NCI-H1417 treated with DMSO at 0.1 percent for 48 hours (cell line): ENCODE data around the gene HSDL1.

Experiments
- DNase-seq: peaks from one replicate; lab custom pipeline; 2025; lab: John Stamatoyannopoulos, UW

The HSDL1 gene

GRCh38 chr16:84107921-84108320, 37.1 kb downstream of the HSDL1 start:
- DNase-seq, result no peak

GRCh38 chr16:84105948-84106740, 38.8 kb downstream of the HSDL1 start:
- DNase-seq, result no peak

DNA sequence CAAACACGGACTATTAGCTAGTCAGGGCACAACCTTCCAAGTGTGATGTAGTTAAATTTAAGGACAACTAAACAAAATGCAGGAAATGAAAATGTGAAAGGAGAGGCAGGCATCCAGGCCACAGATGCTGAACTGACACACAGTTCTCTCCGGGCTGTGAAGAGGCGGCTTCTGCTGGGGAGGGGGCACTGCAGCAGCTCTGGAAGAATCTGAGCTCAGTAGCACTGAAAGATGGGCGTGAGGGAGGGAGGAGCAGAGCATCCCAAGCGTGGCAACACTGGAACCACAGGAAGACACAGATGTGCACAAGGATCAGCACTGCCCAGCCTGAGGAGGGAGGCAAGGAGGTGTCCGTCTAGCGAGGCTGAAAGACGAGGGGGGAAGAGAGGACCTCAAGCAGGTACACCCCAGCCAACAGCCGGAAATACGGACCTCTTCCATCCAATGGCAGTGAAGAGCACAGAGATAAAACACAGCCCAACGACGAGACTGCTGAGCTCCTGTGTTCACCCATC, 39.6 kb downstream of the HSDL1 start:
- DNase-seq, result no peak

DNA sequence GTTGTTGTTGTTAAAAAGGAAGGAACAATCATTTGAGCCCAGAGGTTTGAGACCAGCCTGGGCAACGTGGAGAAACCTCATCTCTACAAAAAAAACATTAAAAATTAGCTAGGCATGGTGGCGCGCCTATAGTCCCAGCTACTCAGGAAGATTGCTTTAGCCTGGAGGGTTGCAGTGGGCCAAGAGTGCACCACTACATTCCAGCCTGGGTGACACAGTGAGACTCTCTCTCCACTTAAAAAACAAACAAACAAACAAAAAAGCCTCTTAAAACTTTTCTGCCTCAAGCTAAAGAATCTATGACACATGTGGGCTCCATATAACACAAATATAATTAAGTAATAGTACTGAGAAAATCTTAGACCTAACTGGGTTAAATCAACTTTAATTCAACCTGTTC, 40.7 kb downstream of the HSDL1 start:
- DNase-seq, result no peak

- no peak for DNase-seq
Observed at GRCh38 chr16:84103678-84104077, 41.3 kb downstream of the HSDL1 start.

DNA sequence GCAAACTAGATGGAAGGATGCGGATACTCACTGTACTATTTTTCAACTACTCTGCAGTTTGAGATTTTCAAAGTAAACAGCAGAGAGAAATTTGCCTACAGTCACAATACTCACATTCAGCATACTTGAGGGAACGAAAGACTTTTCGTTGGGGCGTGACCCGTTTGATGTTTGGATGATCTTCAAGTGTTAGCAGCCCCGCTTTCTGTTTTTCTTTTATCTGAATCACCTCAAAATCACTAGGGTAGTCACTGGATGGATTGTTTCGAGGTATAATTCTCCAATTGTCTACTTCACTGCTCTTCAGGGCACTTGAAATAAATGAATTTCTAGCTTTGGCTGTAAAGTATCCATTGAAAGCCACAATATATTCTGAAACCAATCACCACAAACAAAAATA, 46.0 kb downstream of the HSDL1 start:
- DNase-seq, result no peak

DNA sequence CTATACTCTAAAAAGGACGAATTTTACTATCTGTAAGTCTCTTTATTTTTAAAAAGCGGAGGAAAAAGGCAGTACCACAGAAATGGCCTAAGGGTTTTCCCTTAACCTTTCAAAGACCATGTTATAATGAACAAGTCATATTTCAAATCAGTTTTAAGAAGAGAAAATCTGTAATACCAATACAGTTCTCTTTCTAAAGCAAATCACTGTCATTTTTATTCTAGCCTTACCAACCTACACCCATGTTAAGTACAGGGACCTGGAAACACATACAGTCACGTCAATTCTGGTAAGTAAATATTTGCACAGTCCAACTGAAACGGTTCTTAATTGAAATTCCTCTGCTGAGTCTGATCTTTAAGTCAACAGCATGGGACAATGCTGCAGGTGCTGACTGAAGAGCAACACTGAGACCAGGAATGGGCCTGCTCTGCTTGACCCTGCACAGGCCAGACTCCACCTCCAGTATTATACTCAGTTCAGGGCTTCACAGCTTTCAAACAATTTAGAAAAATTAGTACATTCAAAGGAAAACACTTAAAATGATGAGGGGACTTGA, 48.5 kb downstream of the HSDL1 start:
- DNase-seq, result no peak

GRCh38 chr16:84095466-84095865, 49.5 kb downstream of the HSDL1 start:
- no peak for DNase-seq

- DNase-seq, result no peak
Observed at GRCh38 chr16:84093879-84094270, 51.1 kb downstream of the HSDL1 start.

DNA sequence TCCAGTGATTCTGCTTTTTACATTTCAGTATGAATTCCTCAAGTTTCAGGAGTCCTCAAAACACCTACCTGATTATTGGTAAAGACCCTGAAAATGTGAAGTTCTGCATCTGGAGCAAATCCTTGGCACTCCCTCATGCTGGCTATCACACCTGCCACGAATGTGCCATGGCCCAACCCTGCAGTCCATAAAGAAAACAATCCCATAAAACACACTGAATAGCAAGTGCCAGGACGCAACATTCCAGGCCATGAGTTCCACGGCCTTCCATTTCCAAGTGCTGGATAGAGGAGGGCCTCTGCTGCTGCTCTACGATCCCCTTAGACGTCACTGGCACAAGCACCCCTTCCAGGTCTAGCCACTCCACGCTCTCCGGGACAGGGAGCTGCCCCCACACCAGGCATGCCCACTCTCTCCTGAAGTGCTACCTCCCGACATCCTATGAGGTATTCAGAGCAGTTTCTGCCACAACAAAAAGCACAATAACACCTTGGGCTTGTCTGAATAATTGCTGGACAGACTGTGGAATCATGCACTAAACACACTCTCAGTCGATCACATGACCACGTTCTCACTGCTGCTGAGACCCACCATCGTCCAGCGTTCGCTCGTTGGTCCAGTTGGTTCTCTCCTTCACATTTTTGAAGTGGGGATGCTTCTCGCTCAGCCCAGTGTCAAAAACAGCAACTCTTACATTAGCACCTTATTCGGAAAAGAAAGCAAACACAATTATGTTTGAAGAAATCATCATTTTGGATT, 51.7 kb downstream of the HSDL1 start:
- no peak for DNase-seq

DNA sequence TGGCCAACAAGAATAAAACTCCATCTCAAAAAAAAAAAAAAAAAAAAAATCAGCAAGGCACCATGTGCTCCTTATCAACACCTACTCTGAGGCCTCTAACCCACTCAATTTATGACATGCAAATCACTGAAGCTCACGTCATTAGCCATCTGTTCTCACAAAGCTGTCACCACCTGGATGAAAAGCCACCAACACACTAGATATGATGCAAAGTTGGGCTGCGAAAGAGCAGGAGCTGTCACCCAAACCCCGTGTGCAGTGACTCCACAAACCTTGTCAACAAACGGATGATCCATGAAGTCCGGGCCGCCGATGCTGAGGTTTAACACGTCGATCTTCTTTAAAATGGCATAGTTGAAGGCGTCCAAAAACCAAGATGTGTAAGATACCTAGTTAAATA, 53.5 kb downstream of the HSDL1 start:
- no peak for DNase-seq

DNA sequence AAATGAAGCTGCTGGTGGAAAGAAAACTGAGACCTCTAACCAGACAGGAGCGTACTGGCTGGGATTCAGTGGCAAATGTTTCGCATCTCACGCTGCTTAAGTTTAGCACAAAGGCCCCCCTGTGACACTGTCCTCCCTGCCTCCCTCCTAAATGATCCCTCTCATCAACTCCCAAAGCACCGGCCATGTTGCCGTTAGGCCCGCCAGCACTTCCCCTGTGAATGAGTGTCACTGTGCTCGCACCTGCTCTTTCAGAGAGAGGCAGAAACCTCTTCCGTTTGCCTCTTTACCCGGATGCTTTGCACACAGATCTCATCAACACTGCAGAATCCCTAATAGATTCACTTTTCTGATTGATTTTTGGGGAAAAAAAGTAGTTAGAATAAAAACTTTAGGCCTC, 54.8 kb downstream of the HSDL1 start:
- DNase-seq, result no peak

DNA sequence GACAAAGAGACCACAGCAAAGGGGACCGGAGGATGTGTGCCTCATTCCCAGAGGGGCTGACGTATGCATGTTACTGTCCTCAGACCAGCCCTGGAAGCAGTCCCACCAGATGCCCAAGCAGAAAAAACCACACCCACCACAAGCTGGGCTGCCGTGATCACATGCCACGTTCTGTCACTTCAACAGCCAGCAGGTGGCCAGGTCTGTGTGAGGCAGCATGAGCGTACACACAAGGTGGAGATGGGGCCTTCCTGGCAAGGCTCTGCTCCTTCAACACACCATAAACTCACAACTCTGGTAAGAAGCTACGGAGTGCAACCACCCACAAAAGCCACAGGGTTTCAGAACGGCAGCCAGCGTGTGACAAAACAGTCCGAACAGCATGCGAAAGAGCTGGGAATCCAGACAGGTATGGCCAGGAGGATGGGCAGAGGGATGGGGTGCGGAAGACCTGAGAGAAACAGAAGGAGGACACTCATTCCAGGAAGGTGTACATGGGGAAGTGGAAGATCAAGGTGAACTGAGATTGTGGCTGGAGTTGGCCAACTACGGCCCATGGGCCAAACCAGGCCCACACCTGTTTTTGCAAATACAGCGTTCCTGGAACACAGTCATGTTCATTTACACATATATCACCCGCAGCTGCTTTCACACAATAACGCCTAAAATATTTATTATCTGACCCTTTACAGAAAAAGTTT, 56.1 kb downstream of the HSDL1 start:
- no peak for DNase-seq

DNA sequence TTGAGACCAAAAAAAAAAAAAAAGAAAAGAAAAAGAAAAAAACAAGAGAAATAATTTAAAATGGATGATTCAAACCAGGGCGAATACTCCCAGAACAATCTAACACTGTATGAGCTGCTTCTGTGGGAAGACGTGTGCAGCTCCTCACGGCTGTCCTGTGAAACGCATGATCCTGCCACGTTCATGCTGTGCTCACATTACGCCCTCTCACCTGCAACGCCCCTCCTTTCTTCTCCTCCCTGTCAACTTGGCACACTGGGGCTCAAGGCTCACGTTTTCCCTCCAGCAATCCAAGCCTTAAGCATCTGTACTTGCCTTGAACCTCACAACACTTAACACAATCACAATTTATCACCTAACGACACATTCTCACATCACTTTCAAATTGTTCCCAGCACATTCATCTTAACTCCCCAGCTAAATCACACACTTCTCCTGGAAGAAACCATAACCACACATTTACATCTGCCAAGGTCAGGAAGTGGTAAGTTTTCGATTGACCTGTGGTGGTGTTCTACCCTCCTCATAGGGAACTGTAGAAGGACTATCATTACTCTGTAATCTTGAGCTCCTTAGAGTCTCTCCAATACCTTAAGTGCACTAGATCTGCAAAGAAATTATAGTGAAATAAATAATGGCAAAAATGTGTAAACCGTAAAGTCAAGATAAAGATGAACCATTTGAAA, 57.4 kb downstream of the HSDL1 start:
- DNase-seq, result no peak

DNA sequence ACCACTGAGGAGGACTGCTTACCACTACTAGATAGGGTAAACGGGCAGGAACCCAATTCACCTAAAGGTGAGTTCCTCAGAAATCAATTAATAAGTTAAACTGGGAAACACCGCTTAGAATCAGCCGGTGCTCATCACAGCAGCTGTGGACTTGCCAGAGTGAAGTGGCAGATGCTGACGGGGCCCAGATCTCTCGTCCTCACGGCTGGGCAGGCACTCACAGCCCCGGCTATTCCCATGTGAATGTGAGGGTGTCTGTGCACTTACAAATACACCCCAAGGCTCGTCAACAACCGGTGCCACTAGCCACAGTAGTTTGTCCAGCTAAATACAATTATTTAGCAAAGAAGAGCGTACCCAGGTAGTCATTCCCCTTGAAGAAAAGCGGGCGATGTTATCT, 58.0 kb downstream of the HSDL1 start:
- no peak for DNase-seq

DNA sequence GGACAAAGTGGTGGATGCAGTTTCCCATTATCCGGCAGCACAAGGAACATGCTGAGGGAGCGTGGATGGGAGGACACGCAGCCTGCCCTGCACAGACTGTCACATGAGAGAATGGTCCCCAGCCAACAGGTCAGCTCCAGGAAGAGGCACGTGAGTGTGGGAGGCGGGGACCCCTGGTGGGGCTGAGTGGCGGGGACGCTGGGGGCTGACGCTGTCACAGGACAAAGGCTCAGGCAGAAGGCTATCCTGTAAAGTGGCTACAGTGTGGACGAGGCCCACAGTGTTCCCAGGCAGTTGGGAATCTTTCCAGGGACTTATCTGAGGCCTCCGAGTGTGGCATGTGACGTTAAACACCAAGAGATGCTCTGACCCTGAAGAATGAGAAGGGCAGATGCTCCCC, 58.6 kb downstream of the HSDL1 start:
- no peak for DNase-seq

GRCh38 chr16:84085773-84086172, 59.2 kb downstream of the HSDL1 start:
- DNase-seq, result no peak

GRCh38 chr16:84085271-84085667, 59.7 kb downstream of the HSDL1 start:
- no peak for DNase-seq

- no peak for DNase-seq
Observed at GRCh38 chr16:84084570-84085270, 60.3 kb downstream of the HSDL1 start.

DNA sequence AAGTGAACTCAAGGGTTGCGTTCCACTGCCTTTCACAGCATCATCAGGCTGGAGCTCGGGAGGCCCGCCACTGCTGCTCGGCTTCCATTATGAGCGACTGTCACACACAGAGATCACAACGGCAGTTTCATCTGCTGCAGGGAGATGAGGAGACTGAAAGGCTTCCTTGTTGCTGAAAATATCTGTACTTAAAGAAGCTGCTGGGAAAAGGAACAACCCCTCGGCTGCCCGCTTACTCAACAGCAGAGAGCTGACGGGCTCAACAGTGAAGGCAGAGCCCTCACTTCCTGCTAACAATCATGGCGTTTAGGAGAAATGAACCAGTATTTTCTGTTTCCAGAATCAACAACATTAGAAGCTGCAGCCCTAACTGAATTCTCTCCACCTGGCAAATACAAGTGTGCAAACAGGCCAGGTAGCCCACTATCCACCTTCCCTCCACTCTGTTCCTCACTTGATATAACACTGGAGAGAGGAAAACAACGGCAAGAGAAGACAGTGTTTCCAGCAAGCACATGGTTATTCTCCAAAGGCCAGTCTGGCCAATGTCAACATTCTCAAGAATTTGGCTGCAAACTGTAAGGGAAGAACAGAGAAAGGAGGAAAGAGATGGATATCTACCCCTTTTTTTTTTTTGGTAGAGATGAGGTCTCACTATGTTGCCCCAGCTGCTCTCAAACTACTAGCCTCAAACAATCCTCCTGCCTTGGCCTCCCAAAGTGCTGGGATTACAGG, 62.0 kb downstream of the HSDL1 start:
- DNase-seq, result no peak

- no peak for DNase-seq
Observed at GRCh38 chr16:84082110-84082509, 62.9 kb downstream of the HSDL1 start.
